Stimulated activated naive CD8-positive, alpha-beta T cell treated with anti-CD3 and anti-CD28 coated beads, Interleukin-15, Interleukin-2, amounts not matched to agents 100 ng/mL and 50 ng/mL, for 24 hours (primary cell): ENCODE results near the gene ERMAP.

Experiments used
- H3K27ac Mint-ChIP-seq: one replicate; pipeline ENCODE4 v1.8.0; 2021; ENCODE audit warnings: mild to moderate bottlenecking, mixed read lengths
- H3K27me3 Mint-ChIP-seq: one replicate; pipeline ENCODE4 v1.8.0; 2021; ENCODE audit warnings: mixed read lengths
- H3K36me3 Mint-ChIP-seq: one replicate; pipeline ENCODE4 v1.8.0; 2021; ENCODE audit warnings: low read depth, mixed read lengths
- H3K4me1 Mint-ChIP-seq: one replicate; pipeline ENCODE4 v1.8.0; 2021; ENCODE audit warnings: low read depth, mixed read lengths
- H3K4me3 Mint-ChIP-seq: one replicate; pipeline ENCODE4 v1.8.0; 2021; ENCODE audit warnings: mild to moderate bottlenecking, mixed read lengths
- H3K9me3 Mint-ChIP-seq: one replicate; pipeline ENCODE4 v1.8.0; 2021; ENCODE audit warnings: mixed read lengths

The ERMAP gene, protein sequence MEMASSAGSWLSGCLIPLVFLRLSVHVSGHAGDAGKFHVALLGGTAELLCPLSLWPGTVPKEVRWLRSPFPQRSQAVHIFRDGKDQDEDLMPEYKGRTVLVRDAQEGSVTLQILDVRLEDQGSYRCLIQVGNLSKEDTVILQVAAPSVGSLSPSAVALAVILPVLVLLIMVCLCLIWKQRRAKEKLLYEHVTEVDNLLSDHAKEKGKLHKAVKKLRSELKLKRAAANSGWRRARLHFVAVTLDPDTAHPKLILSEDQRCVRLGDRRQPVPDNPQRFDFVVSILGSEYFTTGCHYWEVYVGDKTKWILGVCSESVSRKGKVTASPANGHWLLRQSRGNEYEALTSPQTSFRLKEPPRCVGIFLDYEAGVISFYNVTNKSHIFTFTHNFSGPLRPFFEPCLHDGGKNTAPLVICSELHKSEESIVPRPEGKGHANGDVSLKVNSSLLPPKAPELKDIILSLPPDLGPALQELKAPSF

DNA sequence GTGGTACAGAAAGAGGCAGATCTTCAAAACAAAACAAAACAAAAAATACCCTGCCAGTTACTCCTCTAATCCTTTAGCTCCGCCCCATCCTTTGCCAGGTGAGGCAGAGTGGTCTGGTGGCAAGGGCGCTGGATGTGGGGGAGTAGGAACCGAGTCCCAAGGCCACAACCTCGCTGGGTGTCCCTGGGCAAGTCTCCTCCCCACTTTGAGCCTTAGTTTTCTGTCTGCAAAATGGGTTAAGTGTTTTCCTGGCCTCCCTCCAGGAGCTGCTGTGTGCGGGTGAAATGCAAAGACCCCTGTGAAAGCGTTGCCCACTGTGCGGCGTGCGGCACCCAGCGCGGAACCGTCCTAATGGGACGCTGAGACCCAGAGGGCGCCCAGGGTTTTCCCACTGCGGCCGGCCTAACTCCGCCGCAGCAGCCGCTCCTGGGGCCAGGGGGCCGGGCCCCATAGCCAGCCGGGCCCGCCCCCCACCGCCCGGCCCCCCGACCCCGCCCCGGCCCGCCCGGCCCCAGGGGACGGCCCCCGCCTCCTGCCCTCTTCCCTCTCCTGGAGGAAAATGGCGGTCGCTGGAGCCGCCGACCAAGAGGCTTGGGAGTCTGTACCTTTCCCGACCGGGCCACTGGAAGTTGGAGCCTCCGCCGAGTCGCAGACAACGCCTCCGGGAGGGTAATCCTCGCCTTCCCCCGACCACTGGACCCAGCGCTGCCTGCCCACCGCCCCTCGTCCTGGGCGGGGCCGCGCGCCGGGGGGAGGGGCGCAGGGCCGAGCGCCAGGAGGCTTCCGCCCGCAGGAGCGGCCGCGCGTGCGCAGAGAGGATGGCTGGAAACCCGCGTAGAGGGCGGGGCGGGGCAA, at the start of gene ERMAP, which contains the start of gene SVBP:
Gene ERMAP, plus strand, starts transcription at position 538 of the 855 bp plus-strand sequence. CDS start 13,327 bp downstream, outside the sequence.
Gene SVBP, minus strand, starts transcription at position 813 of the 855 bp plus-strand sequence. CDS start 853 bp downstream, outside the sequence.
- Mint-ChIP-seq H3K27ac (peak within 1 kb of the TSS; percentile 76), H3K9me3 (no peaks in the 10 kb centered on the region)

DNA sequence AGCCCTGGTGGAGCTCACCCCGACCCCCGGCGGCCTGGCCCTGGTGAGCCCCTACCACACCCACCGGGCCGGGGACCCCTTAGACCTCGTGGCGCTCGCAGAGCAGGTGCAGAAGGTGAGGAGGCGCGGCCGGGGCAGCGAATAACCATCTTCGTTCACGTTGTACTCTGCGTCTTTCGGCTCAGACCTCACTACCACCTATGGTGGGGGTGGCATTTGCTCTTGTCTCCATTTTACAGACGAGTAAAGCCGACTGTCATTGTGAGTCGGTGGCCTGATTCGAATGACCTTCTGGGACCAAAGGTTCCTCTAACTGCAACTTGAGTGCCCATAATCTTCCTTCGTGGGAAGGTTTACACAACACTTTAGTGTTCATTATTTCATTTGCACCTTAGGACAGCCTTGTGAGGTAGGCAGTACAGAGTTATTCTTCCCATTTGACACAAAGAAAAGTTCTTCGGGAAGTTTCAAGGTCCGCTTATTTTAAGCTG, 49.4 kb upstream of the ERMAP start:
- H3K27me3 Mint-ChIP-seq = no peaks in the 10 kb centered on the region
- H3K27ac Mint-ChIP-seq = peak overlapping the region; percentile 87
- H3K9me3 Mint-ChIP-seq = no peaks in the 10 kb centered on the region
- peaks cover 19% of the 10 kb centered on the region for H3K36me3 Mint-ChIP-seq
- H3K4me1 Mint-ChIP-seq = peaks cover 40% of the 10 kb centered on the region
- H3K4me3 Mint-ChIP-seq = no peak overlapping the region

More for the DNA sequence above, at the start of gene ERMAP, which contains the start of gene SVBP:
- Mint-ChIP-seq H3K36me3 (peaks cover 11% of the 10 kb centered on the region), H3K4me3 (peak within 1 kb of the TSS; percentile 81), H3K27me3 (no peaks in the 10 kb centered on the region), H3K4me1 (peaks cover 21% of the 10 kb centered on the region)

DNA sequence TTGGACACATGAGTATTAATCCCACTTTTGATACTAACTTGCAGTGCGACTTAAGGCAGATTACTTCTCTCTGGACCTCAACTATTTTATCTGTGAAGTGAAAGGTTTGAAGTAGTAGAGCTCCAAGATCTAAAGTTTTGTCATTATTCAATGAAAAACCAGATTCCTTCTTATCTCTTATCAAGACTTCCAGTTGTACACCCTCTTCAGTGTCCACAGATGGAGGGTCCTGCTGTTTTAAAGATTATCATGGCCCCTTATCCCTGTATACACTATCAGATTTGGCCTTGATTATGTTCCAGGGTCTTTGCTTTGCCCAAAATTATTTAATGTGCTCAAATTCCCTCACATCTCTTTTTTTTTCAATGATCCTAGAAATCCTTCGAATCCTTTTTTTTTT, 48.8 kb upstream of the ERMAP start:
- Mint-ChIP-seq H3K9me3 (no peaks in the 10 kb centered on the region), H3K4me1 (peaks cover 44% of the 10 kb centered on the region), H3K27me3 (no peaks in the 10 kb centered on the region), H3K27ac (peak overlapping the region; percentile 87), H3K4me3 (no peak overlapping the region), H3K36me3 (peaks cover 20% of the 10 kb centered on the region)

DNA sequence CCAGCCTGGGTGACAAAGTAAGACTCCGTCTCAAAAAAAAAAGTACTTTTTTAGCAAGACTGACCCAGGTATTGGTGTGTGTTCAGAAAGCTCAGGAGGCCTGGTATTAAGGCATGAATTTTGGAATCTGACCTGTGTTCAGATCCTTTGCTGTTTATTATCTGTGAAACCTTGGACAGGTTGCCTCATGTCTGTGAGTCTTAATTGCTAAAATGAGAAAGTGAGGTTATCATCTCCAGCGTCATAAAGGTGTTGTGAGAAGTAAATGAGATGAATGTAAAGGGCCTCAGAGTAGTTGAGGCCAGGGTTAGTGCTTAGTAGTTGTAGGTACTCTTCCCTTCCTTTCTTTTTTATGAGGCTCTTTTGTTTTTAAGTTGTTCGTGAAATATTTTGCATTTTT, 47.1 kb upstream of the ERMAP start:
- Mint-ChIP-seq H3K27ac (no peak overlapping the region), H3K27me3 (no peaks in the 10 kb centered on the region), H3K4me3 (no peak overlapping the region), H3K4me1 (peaks cover 46% of the 10 kb centered on the region), H3K9me3 (no peaks in the 10 kb centered on the region), H3K36me3 (peaks cover 27% of the 10 kb centered on the region)

GRCh38 chr1:42773420-42773819, 43.5 kb upstream of the ERMAP start:
- Mint-ChIP-seq H3K36me3 (peaks cover 57% of the 10 kb centered on the region), H3K27ac (peak overlapping the region; percentile 24), H3K9me3 (no peaks in the 10 kb centered on the region), H3K4me3 (no peak overlapping the region), H3K4me1 (peaks cover 37% of the 10 kb centered on the region), H3K27me3 (no peaks in the 10 kb centered on the region)

GRCh38 chr1:42774928-42775526, 41.9 kb upstream of the ERMAP start:
- Mint-ChIP-seq H3K9me3 (no peaks in the 10 kb centered on the region), H3K4me3 (no peak overlapping the region), H3K27ac (no peak overlapping the region), H3K36me3 (peaks cover 63% of the 10 kb centered on the region), H3K27me3 (no peaks in the 10 kb centered on the region), H3K4me1 (peaks cover 28% of the 10 kb centered on the region)

DNA sequence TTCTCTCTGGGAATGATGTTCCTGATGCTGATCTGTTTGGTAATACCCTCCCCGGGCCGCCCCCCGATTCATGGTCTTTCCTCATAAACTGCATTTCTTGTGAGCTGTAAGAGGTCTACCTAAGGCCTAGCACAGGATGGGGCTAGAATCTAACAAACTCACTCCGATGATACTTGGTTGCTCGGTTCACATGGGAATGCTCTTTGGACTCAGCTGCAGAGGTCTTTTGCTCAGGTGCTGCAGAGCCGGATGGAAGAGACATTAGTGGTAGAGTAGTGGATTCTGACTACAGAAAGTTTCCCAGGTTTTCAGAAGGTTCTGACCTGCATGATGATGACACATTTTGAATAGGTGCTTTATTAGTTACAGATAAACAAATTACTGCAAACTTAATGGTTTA, 40.4 kb upstream of the ERMAP start:
- Mint-ChIP-seq H3K9me3 (no peaks in the 10 kb centered on the region), H3K27me3 (no peaks in the 10 kb centered on the region), H3K4me3 (no peak overlapping the region), H3K36me3 (peaks cover 68% of the 10 kb centered on the region), H3K27ac (no peak overlapping the region), H3K4me1 (peaks cover 21% of the 10 kb centered on the region)

DNA sequence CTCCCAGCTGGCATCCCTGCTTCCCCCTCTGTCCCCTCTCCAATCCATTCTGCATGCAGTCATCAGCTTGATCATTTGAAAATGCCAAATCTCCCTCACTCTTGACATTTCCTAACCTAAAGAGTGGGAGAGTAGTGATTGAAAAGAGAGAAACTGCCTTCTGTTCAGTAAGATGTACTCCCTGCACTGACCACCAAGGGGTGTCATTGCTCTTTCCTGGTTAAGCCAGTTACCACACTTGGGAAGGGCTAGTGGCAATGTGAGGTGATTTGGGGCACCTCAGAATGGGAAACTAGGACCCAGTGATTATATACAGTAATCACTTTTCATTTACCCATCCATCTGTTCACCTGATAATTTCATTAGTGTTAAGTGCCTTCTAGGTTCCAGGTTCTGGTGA, 39.1 kb upstream of the ERMAP start:
- no peaks in the 10 kb centered on the region for H3K27me3 Mint-ChIP-seq
- H3K36me3 Mint-ChIP-seq = peaks cover 71% of the 10 kb centered on the region
- H3K4me3 Mint-ChIP-seq = no peak overlapping the region
- H3K4me1 Mint-ChIP-seq = peaks cover 13% of the 10 kb centered on the region
- no peaks in the 10 kb centered on the region for H3K9me3 Mint-ChIP-seq
- peak overlapping the region; percentile 3 for H3K27ac Mint-ChIP-seq

DNA sequence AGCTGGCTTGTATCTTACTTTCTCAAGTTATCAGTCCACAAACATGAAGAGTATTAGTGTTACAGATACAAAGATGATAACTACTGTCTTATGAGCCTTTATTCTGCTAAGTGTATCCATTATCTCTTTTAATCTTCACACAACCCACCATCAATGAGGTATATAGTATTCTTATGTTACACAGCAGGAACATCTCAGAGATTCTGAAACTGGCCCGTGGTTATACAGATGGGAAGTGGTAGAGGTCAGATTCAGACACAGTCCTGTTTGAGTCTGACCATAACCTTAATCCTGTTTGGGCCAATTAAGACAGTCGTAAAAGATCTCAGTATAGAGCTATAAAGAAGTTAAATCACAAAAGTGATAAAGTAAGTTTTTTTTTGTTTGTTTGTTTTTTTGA, 37.2 kb upstream of the ERMAP start:
- Mint-ChIP-seq H3K4me1 (peaks cover 12% of the 10 kb centered on the region), H3K36me3 (peaks cover 74% of the 10 kb centered on the region)

DNA sequence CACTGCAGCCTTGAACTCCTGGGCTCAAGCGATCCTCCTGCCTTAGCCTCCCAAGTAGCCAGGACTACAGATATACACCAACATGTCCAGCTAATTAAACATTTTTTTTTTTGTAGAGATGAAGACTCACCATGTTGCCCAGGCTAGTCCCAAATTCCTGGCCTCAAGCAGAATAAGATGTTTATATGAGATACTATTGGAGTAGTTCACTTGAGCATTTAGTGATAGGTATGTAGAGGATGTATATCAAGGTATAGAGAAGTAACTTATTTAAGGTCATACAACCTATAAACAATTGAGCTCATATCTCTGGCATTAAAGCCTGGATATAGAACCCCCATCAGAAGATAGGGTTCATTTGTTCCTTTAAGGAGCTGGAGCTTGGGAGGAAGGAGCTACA, 36.7 kb upstream of the ERMAP start:
- Mint-ChIP-seq H3K9me3 (no peaks in the 10 kb centered on the region), H3K27ac (no peak overlapping the region)

More for the DNA sequence above, 37.2 kb upstream of the ERMAP start:
- Mint-ChIP-seq H3K27me3 (no peaks in the 10 kb centered on the region), H3K4me3 (no peak overlapping the region), H3K9me3 (no peaks in the 10 kb centered on the region), H3K27ac (no peak overlapping the region)

DNA sequence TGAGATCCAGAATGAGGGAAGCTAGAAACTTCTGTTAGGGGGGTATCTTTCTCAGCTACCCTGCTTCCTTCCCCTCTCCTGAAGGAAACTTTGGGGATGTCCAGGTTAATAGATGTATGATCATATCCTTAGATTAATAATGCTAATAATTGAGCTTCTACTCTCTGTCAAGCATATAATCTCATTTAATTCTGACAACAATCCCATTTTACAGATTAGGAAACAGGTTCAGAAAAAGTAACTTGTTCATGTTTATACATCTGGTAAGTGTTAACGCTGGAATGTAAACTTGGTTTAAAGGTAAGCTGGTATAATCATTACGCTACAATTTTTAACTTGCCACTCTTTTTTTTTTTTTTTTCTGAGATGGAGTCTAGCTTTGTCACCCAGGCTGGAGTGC, 33.8 kb upstream of the ERMAP start:
- H3K4me3 Mint-ChIP-seq = no peak overlapping the region
- H3K27ac Mint-ChIP-seq = no peak overlapping the region
- H3K36me3 Mint-ChIP-seq = peaks cover 47% of the 10 kb centered on the region
- H3K27me3 Mint-ChIP-seq = peaks cover 4% of the 10 kb centered on the region
- no peaks in the 10 kb centered on the region for H3K9me3 Mint-ChIP-seq
- H3K4me1 Mint-ChIP-seq = peaks cover 22% of the 10 kb centered on the region

More for the DNA sequence above, 36.7 kb upstream of the ERMAP start:
- H3K4me1 Mint-ChIP-seq = peaks cover 13% of the 10 kb centered on the region
- peaks cover 69% of the 10 kb centered on the region for H3K36me3 Mint-ChIP-seq
- H3K4me3 Mint-ChIP-seq = no peak overlapping the region
- no peaks in the 10 kb centered on the region for H3K27me3 Mint-ChIP-seq

DNA sequence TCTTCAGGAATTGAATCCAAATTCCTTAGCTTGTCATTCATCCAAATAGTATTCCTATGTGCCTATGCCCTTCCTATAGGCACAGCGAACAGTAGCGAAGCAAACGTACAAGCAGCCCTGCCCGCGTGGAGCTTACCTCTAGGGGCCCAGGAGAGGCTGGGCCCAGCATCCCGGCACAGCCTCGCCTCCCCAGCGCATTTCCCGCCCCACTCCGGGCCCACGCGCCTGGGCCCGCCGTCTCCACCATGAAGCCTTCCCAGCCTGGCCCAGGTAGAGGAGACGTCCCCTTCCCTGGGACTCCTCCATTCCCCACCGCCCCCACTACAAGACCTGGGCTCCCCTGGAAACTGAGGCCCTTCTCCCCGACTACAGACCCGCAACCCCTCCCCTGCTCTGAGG, 32.4 kb upstream of the ERMAP start:
- Mint-ChIP-seq H3K36me3 (peaks cover 36% of the 10 kb centered on the region), H3K27me3 (peaks cover 4% of the 10 kb centered on the region), H3K4me3 (no peak overlapping the region), H3K9me3 (no peaks in the 10 kb centered on the region), H3K27ac (no peak overlapping the region), H3K4me1 (peaks cover 19% of the 10 kb centered on the region)

DNA sequence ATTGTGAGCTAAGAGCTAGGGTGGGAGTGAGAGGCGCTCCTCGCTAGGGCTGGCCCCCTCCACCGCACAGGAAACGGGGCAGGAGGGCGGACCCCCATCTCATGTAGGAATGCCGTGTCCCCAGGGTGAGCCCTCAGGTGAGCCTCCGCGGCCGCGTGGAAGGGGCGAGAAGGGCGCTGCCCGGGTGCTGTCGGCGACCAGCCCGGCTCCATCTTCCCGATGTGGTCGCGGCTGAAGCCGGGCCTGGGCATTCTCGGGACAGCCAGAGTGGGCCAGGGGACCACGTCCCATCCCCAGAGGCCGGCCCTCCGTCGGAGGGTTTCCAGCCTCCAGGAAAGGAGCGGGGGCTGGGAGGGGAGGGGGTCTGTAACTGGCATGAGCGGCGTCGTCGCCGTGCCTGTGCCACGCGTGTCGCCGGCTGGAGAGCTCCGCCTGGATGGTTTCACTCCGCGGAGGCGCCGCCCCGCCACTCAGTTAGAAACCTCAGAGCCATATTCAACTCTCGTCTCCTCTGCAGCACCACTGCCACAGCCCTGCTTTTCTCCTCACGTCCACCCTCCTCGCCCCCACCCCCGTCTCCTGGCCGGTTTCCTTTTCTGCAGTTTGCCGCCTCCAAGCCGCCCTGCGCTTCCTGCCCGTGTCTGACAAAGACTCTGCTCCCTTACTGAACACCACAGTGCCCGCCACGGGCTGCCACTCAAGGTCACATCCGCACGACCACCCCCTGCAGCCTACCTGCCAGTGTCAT, 31.8 kb upstream of the ERMAP start, which contains the start of gene TMEM269:
Gene TMEM269, plus strand, starts transcription at position 46 of the 748 bp plus-strand sequence. CDS start 4,903 bp downstream, outside the sequence.
- Mint-ChIP-seq H3K9me3 (no peaks in the 10 kb centered on the region), H3K27me3 (peaks cover 4% of the 10 kb centered on the region), H3K4me1 (peaks cover 15% of the 10 kb centered on the region), H3K36me3 (peaks cover 31% of the 10 kb centered on the region), H3K27ac (peak within 1 kb of the TSS; percentile 66), H3K4me3 (peak within 1 kb of the TSS; percentile 66)

GRCh38 chr1:42786097-42786496, 30.8 kb upstream of the ERMAP start:
- Mint-ChIP-seq H3K27me3 (peaks cover 4% of the 10 kb centered on the region), H3K4me1 (peaks cover 15% of the 10 kb centered on the region), H3K36me3 (peaks cover 21% of the 10 kb centered on the region), H3K4me3 (peak overlapping the region; percentile 66), H3K9me3 (no peaks in the 10 kb centered on the region), H3K27ac (no peak overlapping the region)
